RWPE2 (cell line): ENCODE data around the gene POLD2.

ENCODE experiments used
- ATAC-seq: fragments of 200-7000 bp; cut with Tn5 transposase; 3 replicates; pipeline ENCODE4 v1.9.1; 2021; ENCODE audit warnings: low read depth
- DNase-seq: peaks from one replicate; pipeline ENCODE4 v3.0.0-alpha.2; 2020; ENCODE audit warnings: low spot score
- H3K27ac ChIP-seq: fragments of 450-650 bp; 2 replicates; pipeline ENCODE4 v1.5.1; 2017; ENCODE audit warnings: mild to moderate bottlenecking; ENCODE audit not compliant: poor library complexity, severe bottlenecking
- H3K27me3 ChIP-seq: fragments of 250-450 bp; sonication (Bioruptor Pico); 2 replicates; pipeline ENCODE4 v1.5.1; 2021; ENCODE audit warnings: mild to moderate bottlenecking, moderate library complexity; ENCODE audit not compliant: insufficient read depth, poor library complexity, severe bottlenecking
- H3K36me3 ChIP-seq: fragments of 250-450 bp; sonication (Bioruptor Pico); 2 replicates; pipeline ENCODE4 v1.5.1; 2020; ENCODE audit warnings: low read depth, mild to moderate bottlenecking, moderate library complexity
- H3K4me1 ChIP-seq: fragments of 250-450 bp; sonication (Bioruptor Pico); 2 replicates; pipeline ENCODE4 v1.5.1; 2021; ENCODE audit warnings: mild to moderate bottlenecking, moderate library complexity; ENCODE audit not compliant: insufficient read depth, poor library complexity, severe bottlenecking
- H3K4me3 ChIP-seq: fragments of 250-450 bp; sonication (Bioruptor Pico); 2 replicates; pipeline ENCODE4 v1.5.1; 2021; ENCODE audit warnings: mild to moderate bottlenecking, moderate library complexity; ENCODE audit not compliant: severe bottlenecking
- H3K9me3 ChIP-seq: fragments of 250-450 bp; sonication (Bioruptor Pico); 2 replicates; pipeline ENCODE4 v1.5.1; 2021; ENCODE audit warnings: mild to moderate bottlenecking, moderate library complexity; ENCODE audit not compliant: severe bottlenecking
- TF ChIP-seq, protein P1 (sequence below): fragments of 450-650 bp; IDR thresholded peaks from one replicate; pipeline ENCODE4 v1.5.1; 2017; ENCODE audit warnings: mild to moderate bottlenecking, moderate library complexity; ENCODE audit not compliant: poor library complexity, severe bottlenecking

Gene POLD2

GRCh38 chr7:44099669-44100068, 23.7 kb downstream of the POLD2 start:
- DNase-seq: no peak
- Histone ChIP-seq H3K4me1 (peaks cover 7% of the 10 kb centered on the region), H3K36me3 (no peaks in the 10 kb centered on the region), H3K4me3 (no peak overlapping the region), H3K27me3 (no peaks in the 10 kb centered on the region), H3K27ac (no peak overlapping the region), H3K9me3 (no peaks in the 10 kb centered on the region)
- no peak for ATAC-seq
- TF ChIP-seq, protein P1, sequence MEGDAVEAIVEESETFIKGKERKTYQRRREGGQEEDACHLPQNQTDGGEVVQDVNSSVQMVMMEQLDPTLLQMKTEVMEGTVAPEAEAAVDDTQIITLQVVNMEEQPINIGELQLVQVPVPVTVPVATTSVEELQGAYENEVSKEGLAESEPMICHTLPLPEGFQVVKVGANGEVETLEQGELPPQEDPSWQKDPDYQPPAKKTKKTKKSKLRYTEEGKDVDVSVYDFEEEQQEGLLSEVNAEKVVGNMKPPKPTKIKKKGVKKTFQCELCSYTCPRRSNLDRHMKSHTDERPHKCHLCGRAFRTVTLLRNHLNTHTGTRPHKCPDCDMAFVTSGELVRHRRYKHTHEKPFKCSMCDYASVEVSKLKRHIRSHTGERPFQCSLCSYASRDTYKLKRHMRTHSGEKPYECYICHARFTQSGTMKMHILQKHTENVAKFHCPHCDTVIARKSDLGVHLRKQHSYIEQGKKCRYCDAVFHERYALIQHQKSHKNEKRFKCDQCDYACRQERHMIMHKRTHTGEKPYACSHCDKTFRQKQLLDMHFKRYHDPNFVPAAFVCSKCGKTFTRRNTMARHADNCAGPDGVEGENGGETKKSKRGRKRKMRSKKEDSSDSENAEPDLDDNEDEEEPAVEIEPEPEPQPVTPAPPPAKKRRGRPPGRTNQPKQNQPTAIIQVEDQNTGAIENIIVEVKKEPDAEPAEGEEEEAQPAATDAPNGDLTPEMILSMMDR: no peak

DNA sequence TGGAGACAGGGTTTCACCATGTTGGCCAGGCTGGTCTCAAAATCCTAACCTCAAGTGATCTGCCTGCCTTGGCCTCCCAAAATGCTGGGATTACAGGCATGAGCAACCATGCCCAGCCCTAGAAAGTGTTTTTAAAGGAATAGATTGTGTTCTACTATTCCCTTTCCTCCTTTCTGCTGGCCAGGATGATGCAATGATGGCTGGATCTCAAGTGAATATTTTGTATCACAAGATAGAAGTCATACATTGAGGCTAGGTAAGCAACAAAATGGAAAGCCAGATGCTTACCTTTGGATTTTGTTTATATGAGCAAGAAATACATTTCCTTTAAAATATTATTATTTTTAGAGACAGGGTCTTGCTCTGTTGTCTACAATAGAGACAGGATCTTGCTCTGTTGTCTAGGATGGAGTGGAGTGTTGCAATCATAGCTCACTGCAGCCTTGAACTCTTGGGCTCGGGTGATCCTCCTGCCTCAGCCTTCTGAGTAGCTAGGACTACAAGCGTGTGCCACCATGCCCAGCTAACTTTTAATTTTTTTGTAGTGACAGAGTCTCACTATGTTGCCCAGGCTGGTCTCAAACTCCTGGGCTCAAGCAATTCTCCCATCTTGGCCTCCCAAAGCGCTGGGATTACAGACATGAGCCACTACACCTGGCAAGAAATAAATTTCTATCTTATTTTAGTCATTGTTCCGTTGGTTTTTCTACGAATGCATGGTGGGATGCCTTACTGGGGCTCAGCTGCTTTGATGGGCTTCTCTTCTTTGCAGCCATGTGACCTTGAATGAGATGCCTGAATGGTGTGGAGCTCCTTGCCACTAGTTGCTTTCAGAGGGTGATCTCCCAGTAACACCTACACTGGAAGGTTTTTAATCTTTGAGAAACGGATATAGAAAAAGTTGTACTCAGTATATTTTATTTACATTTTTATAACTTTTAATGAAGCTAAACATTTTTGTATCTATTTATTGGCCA, 25.0 kb downstream of the POLD2 start:
- ATAC-seq (no peak), DNase-seq (no peak)
- H3K9me3 ChIP-seq: no peaks in the 10 kb centered on the region
- H3K27ac ChIP-seq: no peak overlapping the region
- no peaks in the 10 kb centered on the region for H3K27me3 ChIP-seq
- H3K4me3 ChIP-seq: no peak overlapping the region
- peaks cover 7% of the 10 kb centered on the region for H3K4me1 ChIP-seq
- H3K36me3 ChIP-seq: no peaks in the 10 kb centered on the region
- TF ChIP-seq, protein P1: no peak

DNA sequence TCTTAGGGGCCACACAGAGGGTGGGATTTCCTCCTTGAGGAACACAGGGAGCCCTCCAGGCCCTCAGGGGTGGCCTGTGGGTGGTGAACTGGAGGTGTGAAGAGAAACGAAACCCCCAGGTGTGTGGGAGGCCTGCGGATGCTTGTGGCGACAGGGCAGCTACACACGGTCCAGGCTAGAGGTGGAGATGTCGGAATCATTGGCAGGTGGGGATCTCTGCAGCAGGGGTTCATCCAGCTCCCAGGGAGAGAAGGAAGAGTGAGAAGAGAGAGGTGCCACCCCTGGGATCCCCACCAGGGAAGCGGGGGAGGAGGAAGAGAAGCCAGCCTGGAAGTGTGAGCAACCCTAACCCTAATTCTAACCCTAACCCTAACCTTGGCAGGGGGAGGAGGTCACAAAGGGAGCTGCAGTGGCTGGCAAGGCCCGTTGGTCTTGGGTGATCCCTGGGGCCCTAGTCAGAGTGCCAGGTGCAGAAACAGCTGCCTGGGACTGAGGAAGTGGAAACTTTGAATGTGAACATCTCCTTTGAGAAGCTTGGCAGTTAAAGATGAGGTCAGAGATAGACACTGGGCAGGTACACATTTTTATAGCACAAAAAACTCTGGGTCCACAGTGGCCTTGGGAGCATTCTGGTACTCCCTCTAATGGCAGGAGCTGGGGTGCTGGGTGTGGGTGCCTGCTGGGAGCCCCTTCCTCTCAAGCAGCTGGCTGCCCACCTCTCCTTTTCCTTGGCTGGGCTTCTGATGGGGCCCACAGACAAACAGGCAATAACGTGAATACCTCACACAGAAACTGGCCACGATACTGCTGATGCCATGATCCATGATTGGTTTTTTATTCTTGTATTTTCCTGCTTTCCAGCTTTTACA, 26.1 kb downstream of the POLD2 start:
- H3K4me1 ChIP-seq: peaks cover 3% of the 10 kb centered on the region
- H3K9me3 ChIP-seq: no peaks in the 10 kb centered on the region
- H3K4me3 ChIP-seq: no peak overlapping the region
- no peak overlapping the region for H3K27ac ChIP-seq
- ATAC-seq (no peak; the same call in 2 of the 3 replicates), DNase-seq (no peak)
- TF ChIP-seq, protein P1: no peak
- no peaks in the 10 kb centered on the region for H3K36me3 ChIP-seq
- H3K27me3 ChIP-seq: no peaks in the 10 kb centered on the region

DNA sequence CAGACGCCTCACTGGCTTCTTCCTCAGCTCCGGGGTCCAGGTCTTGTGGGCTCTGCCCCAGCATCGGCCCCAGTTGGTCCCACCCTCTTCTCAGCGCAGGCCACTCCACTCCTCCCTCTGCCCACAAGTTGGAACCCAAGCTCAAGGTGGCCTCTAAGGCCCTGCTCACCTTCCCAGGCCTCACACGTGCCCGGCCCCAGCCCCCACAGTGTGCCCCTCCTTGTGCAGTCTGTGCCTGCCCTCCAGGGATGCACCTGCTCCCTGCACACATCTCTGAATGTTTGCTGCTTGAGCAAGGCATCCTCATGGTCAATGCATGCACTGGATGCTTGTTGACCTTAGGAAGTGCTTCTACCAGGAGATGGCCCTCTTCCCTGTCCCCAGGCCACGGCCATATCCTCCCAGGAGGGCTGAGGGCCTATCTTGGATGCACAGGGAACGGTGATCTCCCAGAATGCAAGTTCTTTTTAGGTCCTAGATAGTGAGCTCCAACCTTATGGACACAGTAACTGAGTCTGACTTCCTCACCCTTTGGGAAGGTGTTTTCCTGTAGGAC, 26.9 kb downstream of the POLD2 start:
- Histone ChIP-seq H3K4me3 (no peak overlapping the region), H3K36me3 (no peaks in the 10 kb centered on the region), H3K4me1 (no peaks in the 10 kb centered on the region), H3K9me3 (no peaks in the 10 kb centered on the region), H3K27me3 (no peaks in the 10 kb centered on the region), H3K27ac (no peak overlapping the region)
- ATAC-seq (no peak), DNase-seq (no peak)
- TF ChIP-seq, protein P1: no peak
